NCI-H2171 (cell line): Measurements from ENCODE around the gene LMF2.
"Not testable (repeated sequence)": the region's sequence is repeated elsewhere in the genome, so short reads cannot be mapped to it uniquely, and the experiment has no call there.

Experiments used
- DNase-seq: peaks from one replicate; lab custom pipeline; 2025; lab: John Stamatoyannopoulos, UW

Gene LMF2

DNA sequence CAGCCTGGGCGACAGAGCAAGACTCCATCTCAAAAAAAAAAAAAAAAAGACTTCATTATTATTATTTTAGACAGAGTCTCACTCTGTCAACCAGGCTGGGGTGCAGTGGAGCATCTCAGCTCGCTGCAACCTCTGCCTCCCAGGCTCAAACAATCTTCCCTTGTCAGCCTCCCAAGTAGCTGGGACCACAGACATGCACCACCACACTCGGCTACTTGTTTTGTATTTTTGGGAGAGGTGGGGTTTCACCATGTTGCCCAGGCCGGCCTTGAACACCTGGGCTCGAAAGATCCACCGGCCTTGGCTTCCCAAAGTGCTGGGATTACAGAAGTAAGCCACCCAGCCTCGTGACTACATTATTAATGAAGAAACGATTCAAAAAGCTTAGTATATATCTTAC is 27.6 kb upstream of the LMF2 start:
- DNase-seq: no peak

DNA sequence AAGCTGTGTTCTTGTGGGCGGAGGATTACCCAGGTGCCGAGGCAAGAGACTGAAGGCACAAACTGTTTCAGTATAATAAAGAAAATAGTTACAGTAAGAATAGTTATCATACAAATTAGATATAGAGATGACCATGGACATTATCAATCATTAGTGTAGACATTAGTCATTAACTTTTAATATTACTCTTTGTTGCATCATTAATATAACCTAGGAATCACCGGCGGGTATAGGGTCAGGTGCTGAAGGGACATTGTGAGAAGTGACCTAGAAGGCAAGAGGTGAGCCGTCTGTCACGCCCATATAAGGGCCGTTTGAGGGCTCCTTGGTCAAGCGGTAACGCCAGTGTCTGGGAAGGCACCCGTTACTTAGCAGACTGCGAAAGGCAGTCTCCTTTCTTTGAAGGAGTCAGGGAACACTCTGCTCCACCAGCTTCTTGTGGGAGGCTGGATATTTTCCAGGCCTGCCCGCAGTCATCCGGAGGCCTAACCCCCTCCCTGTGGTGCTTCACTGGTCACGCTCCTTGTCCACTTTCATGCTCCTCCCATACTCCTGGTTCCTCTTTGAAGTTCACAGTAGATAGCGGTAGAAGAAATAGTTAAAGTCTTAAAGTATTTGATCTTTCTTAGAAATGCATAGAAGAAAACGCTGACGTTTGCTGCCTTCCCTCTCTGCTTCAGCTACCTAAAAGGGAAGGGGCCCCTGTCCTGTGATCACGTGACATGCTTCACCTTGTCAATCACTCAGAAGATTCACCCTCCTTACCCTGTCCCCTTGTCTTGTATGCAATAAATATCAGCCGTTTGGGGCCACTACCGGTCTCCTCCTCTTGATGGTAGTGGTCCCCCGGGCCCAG is 26.6 kb upstream of the LMF2 start:
- DNase-seq: not testable (repeated sequence)

- DNase-seq: no peak
Observed at GRCh38 chr22:50532824-50533796, 25.6 kb upstream of the LMF2 start.

DNA sequence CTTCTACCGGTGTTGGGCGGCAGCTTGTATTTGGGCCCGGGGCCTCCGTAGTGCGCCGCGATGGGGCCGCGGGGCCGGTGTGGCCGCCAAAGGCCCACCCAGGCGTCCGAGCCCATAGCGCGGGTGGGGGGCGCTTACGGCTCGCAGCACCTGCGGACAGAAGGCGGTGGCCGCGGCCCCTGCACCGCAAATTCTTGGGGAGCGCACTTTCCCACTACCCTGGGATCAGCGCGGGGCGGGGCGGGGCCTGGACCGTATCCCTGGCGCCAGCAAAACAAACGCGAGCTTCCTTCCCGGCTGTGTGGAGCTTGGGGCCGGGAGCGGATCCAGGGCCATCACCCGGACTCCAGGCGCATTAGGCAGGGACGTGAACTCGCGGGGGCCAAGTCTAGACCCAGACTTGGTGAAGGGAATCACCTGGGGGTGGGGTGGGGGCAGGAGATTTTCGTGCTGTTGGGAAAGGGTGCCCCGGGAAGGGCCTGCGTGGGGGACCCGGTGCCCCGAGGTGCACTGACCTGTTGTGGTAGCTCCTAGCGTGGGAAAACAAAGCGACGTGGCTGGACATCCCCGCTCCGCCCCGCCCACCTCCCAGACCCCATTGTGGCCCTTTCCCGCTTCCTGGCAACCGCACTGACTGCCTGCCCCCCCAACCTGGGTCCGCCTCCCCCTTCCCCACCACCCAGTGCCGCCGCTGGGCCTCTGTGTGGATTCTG is 24.6 kb upstream of the LMF2 start:
- peak; percentile 20 for DNase-seq

- no peak for DNase-seq
Observed at GRCh38 chr22:50531546-50531961, 24.1 kb upstream of the LMF2 start.

DNA sequence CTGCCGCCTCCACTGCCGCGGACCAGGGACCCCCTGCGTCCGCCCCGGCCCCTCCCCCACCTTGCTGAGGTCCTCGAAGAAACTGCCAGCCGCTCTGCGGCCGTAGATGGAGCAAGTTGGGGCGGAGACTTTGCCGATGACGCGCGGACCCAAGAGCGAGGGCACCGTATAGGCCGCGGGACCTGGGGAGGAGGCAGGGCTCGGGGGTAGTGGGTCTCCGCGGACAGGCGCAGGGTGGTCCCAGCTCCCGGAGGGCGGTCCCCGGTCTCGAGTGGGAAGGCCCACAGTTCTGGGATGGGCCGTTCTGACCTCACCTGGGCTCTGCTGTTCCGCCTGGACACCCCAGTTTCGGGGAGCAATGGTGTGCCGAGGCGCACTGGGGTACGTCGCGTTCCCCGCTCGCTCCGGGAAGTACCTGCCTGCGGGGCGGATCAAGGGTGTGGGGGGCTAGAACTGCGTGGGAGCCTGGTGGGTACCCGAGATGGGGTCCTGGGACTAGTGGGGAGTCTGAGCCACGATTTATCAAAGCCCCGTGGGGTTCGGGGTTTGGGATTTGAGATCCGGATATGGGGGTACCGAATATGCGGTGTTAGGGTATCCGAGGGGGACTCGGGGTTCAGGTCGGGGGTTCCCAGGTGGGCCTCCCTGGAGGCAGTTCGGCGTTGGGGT is 23.5 kb upstream of the LMF2 start:
- peak; percentile 27 for DNase-seq

DNA sequence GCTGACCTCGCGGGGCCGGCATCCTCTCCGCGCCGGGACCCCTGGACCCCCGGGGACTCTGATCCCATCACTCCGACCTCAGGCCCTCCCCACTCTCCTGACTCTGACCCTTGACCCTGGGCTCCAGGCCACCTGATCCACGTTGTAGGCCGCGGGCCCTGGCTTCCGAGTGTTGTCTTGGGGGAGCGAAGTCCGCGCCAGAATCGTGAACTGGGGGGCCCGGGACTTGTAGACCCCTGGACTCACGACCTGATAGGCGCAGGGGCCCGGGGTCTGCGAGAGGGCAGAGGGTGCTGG is 23.0 kb upstream of the LMF2 start:
- no peak for DNase-seq

DNA sequence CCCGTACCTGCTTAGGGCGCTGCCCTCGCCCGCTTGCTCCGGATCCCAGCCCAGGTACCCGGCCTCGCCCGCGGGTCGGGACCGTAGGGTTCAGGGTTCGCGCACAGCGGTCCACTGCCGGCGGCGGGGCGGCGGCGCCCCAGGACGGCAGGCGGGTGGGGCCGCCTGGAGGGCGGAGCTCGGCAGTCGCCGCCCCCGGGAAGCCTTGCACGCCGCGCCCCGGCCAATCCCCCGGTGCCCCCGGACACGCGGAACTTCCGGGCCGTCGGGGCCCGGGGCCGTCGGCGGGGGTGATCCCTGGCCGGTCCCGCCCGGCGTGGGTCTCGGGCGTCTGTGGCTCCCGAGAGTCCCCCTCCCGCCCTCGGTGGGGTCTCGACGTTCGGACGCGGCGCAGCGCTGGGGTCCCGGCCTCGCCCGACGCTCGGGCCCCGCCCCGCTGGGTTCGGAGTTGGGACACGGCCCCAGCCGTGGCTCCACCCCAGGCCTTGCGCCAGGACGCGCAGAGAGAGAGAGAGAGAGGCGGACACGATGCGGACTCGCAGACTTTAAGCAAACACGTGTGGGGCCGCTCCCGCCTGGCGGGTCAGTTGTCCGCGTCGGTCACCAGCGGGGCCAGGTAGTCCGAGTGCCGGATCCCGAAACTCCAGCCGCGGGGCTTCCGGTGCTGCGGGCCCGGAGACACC is 22.5 kb upstream of the LMF2 start, which contains the start of gene TYMP:
Gene TYMP, minus strand, starts transcription at position 116 of the 683 bp plus-strand sequence. CDS start 303 bp downstream, outside the sequence.
- DNase-seq: no peak

DNA sequence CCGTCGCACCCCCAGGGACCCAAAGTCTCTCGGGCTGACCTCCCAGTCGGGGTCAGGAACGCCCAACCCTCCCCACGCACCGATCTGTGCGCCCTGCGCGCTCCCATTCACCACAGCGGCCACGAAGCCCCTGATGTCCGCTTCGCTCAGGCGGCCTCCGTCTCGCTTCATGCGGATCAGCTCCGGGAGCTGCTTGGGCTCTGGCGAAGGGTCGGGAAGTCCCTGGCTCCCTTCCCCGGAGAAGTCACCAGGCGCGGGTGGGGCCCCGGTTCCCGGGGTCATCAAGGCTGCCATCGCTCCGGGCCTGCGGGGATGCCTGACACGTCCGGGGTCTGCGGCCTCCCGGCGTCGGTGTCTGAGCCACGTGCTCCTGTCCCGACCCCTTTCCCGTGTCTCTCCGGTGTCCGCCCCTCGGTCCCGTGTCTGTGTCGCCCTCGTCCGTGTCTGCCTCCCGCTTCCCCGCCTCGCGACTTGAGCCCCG is 22.0 kb upstream of the LMF2 start:
- DNase-seq: no peak

DNA sequence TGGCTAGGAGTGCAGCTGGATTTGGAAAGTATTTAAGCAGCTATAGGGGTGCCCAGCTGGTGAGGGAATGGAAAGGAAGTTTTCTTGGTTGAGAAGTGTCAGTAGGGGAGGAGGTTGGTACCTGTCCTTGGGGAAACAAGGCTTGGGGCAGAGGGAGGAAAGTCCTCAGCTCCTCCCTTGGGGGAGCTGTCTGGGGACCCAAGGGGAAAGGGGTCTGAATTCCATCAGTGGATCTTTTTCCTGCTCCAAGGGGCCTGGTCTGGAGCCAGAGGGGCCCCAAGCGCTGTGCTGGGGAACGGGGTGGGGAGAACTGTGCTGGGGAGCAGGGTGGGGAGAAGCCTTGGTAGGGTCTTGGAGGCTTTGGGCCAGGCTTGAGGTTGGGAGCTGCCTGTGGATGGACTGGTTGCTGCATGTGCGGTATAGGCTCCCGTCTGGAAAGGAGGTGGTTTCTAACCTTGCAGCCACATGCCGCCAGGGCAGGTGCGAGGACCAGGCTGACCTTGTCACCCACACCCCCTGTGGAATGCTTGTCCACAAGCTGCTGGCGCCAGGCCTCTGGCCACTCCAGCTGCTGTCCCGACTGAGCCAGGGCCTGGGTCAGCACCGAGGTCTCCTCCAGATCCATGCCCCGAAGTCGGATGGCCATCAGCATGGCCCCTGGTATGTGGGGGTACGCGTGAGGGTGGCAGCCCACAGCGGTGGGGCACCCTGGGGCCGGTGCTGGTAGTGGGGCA is 21.3 kb upstream of the LMF2 start:
- DNase-seq: no peak

DNA sequence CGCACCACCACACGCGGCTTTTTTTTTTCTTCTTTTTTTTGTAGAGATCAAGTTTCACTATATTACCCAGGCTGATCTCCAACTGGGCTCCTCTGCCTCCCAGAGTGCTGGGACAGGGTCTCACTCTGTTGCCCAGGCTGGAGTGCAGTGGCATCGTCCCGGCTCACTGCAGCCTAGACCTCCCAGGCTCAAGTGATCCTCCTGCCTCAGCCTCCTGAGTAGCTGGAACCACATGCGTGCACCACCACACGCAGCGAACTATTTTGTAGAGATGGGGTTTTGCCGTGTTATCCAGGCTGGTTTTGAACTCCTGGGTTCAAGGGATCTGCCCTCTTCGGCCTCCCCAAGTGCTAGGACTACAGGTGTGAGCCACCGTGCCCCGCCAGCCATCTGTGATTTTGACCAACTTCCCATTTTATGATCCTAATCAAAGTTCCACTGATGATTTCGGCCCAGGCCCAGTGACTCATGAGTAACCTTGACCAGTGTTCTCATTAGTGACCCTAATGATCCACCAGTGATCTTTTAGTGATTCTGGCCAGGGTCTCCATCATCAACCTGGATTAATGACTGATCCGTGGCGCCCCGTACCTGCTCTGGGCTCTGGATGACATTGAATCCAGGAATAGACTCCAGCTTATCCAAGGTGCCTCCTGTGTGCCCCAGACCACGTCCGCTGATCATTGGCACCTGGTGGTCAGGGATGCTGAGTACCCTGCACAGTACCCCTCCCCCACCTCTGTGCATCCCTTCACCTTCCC is 20.6 kb upstream of the LMF2 start:
- no peak for DNase-seq

GRCh38 chr22:50526834-50527801 is 19.6 kb upstream of the LMF2 start:
- DNase-seq: no peak

DNA sequence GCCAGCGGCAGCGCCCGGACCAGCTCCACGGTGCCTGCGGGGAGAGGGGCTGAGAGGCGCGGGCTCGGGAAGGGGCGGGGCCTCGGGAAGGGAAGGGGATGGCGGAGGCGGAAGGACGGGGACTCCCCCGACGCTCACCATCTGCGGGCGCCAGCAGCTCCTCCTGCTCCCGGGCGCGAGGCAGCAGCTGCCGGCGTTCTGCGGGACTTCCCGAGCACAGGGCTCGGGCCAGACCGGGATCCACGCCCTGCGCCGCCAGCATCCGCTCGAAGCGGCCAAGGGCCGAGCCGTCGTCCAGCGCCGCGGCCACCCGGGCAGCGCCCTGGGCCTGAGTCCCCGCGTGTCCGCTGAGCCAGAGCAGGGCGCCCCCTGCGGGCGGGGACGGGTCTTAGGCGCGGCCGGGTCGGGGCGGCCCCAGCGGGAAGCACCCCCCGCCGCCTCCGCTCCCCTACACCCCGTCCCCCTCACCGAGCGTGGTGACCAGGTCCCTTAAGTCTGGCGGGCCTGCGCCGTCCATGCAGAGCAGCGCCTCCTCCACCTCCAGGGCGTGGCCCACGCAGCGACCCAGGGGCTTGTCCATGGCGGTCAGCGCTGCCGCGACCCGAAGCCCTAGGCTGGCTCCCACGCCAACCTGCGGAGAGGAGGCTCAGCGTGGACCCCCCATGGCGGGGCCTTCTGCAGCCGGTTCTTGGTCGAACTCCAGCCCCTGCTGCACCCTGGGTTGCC is 18.8 kb upstream of the LMF2 start:
- peak; percentile 88 for DNase-seq

DNA sequence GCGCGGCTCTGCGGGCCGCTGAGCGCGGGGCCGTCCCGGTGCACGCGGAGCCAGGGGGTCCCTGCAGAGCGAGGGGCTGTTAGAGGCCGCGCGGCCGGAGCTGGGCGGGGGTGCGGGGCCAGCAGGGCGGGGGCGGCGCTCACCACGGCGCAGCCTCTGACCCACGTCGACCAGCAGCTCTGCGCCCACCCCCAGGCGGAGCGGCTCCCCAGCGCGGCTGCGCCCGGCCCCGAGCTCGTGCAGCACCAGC is 18.3 kb upstream of the LMF2 start:
- DNase-seq: no peak

- peak; percentile 97 for DNase-seq
Observed at GRCh38 chr22:50525104-50525857, 17.8 kb upstream of the LMF2 start, which contains the start of gene SCO2. Gene SCO2, minus strand, starts transcription at chr22:50525598. Its CDS starts 1,187 bp downstream, at chr22:50524411.

GRCh38 chr22:50524676-50525103 is 17.2 kb upstream of the LMF2 start:
- no peak for DNase-seq
